ENCODE data around the gene ZDHHC22.

ZDHHC22 gene

GRCh38 chr14:77128414-77128891 lies 13.1 kb downstream of the ZDHHC22 start:
- no peak for DNase-seq (ENCODE audit: low read depth, low spot score)

- DNase-seq (ENCODE audit: low read depth, low spot score): no peak
Observed at GRCh38 chr14:77126461-77126990, 15.1 kb downstream of the ZDHHC22 start.

GRCh38 chr14:77125823-77126325 lies 15.7 kb downstream of the ZDHHC22 start:
- DNase-seq (ENCODE audit: low read depth, low spot score): no peak

- no peak for DNase-seq (ENCODE audit: low read depth, low spot score)
Observed at GRCh38 chr14:77125281-77125801, 16.2 kb downstream of the ZDHHC22 start.

GRCh38 chr14:77124345-77125280 lies 17.0 kb downstream of the ZDHHC22 start:
- no peak for DNase-seq (ENCODE audit: low read depth, low spot score)

GRCh38 chr14:77123381-77124325 lies 17.9 kb downstream of the ZDHHC22 start:
- DNase-seq (ENCODE audit: low read depth, low spot score): no peak

GRCh38 chr14:77122526-77123125 lies 19.0 kb downstream of the ZDHHC22 start:
- DNase-seq (ENCODE audit: low read depth, low spot score): no peak

- no peak for DNase-seq (ENCODE audit: low read depth, low spot score)
Observed at GRCh38 chr14:77120771-77121743, 20.5 kb downstream of the ZDHHC22 start.

GRCh38 chr14:77119851-77120250 lies 21.7 kb downstream of the ZDHHC22 start:
- DNase-seq (ENCODE audit: low read depth, low spot score): no peak

GRCh38 chr14:77116172-77116817 lies 25.3 kb downstream of the ZDHHC22 start:
- DNase-seq (ENCODE audit: low read depth, low spot score): no peak

GRCh38 chr14:77114609-77115008 lies 27.0 kb downstream of the ZDHHC22 start:
- DNase-seq (ENCODE audit: low read depth, low spot score): no peak

GRCh38 chr14:77113644-77114043 lies 27.9 kb downstream of the ZDHHC22 start:
- no peak for DNase-seq (ENCODE audit: low read depth, low spot score)

- DNase-seq (ENCODE audit: low read depth, low spot score): no peak
Observed at GRCh38 chr14:77111021-77111420, 30.6 kb downstream of the ZDHHC22 start.

GRCh38 chr14:77110286-77110685 lies 31.3 kb downstream of the ZDHHC22 start:
- DNase-seq (ENCODE audit: low read depth, low spot score): no peak

- no peak for DNase-seq (ENCODE audit: low read depth, low spot score)
Observed at GRCh38 chr14:77109656-77110055, 31.9 kb downstream of the ZDHHC22 start.

- no peak for DNase-seq (ENCODE audit: low read depth, low spot score)
Observed at GRCh38 chr14:77108753-77109152, 32.8 kb downstream of the ZDHHC22 start.

- DNase-seq (ENCODE audit: low read depth, low spot score): no peak
Observed at GRCh38 chr14:77107228-77107627, 34.4 kb downstream of the ZDHHC22 start.

- no peak for DNase-seq (ENCODE audit: low read depth, low spot score)
Observed at GRCh38 chr14:77106666-77107065, 34.9 kb downstream of the ZDHHC22 start.
